Activated gamma-delta T cell (primary cell): ENCODE measurements around the gene NEDD4L.
"Not testable (repeated sequence)": the region's sequence is repeated elsewhere in the genome, so short reads cannot be mapped to it uniquely, and the experiment has no call there.

Experiments used
- DNase-seq: peaks from one replicate; lab custom pipeline; 2025; lab: John Stamatoyannopoulos, UW

The NEDD4L gene

DNA sequence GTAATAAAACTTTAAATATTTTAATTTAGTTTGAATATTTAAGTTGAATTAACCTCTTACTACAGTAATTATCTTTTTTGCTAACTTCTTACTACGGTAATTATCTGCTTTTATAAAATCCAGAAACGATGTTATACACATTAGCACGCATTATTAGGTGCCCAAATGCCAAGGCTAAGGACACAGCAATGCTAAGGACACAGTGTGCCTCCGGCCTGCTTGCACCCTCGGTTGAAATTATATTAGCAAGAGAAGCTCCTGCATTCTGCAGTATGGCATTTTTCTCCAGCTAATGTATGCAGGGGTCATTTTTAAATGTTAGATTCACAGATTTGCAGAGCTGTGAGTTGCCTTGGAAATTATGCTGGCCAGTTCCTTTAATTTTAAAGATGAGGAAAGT is 220.0 kb downstream of the NEDD4L start:
- no peak for DNase-seq

- no peak for DNase-seq
Measured at GRCh38 chr18:58264840-58265239, 220.8 kb downstream of the NEDD4L start.

GRCh38 chr18:58265489-58265888 is 221.5 kb downstream of the NEDD4L start:
- DNase-seq, result not testable (repeated sequence)

- no peak for DNase-seq
Measured at GRCh38 chr18:58266291-58266690, 222.3 kb downstream of the NEDD4L start.

DNA sequence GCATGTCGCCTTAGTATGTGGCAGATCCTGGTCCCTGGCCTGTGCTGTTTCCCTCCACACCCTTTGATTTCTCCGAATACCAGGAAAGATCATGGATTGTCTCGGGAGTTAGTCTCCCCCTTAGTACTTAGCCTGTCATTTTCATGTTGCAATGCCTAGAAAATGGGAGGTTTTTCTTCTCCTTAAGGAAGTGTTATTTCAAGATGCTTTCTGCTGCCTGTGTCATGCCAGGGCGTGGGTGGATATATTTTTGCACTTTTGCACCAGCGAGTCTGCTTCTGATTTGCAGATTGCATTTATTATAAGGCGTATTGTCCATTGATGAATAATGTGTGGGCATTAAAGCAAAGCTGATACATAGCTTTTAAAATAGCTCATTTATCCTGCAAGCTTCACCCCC is 223.5 kb downstream of the NEDD4L start:
- DNase-seq, result no peak

DNA sequence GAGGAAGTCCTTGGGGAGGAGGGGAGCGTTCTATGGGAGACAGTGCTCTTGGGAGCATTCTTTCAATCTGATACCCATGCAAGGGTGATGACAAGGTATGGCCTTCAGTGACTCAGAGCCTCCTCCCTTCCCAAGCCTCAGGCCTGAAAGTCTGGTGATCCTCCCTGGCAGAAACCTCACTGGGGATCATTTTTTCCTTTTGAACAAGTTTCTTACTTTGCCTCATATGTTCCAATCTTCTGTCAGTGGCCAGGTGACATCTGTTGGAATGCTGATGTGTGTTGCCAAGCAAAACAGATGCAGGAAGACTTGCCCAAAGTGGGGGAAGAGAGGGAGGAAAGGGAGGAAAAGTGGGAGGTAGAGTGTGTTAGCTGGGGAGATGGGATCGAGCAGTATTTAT is 224.8 kb downstream of the NEDD4L start:
- no peak for DNase-seq

- DNase-seq, result no peak
Measured at GRCh38 chr18:58269931-58270330, 225.9 kb downstream of the NEDD4L start.

GRCh38 chr18:58270396-58270795 is 226.4 kb downstream of the NEDD4L start:
- DNase-seq, result no peak

- DNase-seq, result no peak
Measured at GRCh38 chr18:58271770-58272169, 227.7 kb downstream of the NEDD4L start.

- no peak for DNase-seq
Measured at GRCh38 chr18:58272209-58272608, 228.2 kb downstream of the NEDD4L start.

DNA sequence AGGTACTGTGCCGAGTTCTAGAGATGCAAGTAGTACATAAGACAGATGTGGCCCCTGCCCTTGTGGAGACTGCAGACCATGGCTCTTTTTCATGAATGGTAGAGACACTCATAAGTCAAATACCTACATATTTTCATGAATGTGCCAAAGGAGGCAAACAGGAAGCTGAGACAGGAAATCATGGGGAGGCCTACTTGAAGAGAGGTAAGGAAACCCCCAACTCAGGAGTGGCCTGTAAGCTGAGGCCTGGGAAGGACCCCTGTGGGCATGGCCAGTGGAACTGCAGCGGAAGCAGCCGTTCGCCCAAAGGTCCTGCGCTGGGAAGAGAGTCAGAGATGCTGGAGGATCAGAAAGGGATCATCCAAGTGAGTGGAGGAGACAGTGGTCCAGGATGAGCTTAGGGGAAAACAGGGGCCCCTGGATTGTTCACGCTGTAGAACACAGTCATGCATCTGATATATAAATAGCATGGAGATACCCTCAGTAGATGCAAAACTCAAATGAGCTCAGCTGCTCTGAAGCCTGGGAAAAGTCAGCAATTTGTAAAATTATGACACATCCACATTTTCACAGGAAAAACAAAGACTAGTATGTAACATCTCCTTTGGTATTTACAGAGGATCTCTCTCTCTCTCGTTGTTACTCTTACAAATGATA is 228.9 kb downstream of the NEDD4L start:
- DNase-seq, result no peak

DNA sequence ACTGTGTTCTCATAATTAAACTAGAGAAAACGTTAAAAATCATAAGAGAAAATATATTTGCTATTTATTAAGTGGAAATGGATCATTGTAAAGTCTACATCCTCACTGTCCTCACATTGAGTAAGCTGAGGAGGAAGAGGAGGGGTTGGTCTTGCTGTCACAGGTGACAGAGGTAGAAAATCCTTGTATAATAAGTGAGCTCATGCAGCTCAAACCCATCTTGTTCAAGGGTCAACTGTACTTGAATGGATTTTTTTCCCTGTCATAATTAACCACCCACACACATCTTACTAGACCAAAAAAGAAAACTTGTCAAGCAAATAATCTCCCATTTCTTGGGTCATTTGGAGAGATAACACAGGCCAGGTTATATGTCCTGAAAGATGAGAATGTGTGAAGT is 231.2 kb downstream of the NEDD4L start:
- DNase-seq, result no peak

DNA sequence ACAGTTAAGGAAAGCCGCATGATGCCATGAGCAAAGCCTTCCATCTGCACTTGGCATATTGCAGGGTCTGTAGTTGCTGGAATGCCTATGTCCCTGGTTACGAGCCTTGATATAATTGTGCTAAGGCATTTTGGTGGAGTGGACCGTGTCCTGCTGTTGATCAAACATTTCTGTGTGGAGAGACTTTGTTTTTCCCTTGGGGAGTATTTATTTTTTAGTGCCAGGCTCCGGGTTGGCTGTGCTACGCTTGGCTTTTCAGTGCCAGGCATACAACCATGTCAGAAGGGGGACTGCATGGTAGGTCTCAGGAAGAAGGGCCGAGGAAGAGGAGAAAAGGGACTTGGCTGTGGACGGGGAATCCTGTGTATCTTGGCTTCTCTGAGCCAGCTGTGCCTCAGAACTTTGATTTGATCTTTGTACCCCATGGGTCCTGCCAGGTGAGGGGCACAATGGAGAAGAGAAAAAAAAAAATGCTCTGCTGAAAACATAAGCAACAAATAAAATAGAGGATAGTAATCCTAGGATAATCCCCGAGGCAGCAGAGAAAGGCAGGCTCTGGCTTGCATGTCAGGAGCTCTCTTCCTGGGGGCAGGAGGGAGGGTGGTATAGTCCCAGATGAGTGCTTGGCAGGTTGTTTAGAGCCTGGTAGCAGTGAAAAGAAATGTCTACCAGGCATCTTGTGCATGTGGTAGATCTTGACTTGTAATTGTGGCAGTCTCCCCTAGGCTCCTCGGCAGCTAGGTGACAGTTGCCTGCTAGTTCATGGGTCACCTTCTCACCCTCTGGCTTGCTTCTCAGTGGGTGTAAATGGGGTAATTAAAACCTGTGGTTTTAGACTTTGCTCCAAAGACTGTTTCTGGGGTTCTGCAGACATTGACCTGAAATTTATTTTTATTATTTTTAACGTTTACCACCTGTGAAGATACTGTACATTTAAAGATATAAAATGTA is 233.0 kb downstream of the NEDD4L start:
- DNase-seq, result no peak

DNA sequence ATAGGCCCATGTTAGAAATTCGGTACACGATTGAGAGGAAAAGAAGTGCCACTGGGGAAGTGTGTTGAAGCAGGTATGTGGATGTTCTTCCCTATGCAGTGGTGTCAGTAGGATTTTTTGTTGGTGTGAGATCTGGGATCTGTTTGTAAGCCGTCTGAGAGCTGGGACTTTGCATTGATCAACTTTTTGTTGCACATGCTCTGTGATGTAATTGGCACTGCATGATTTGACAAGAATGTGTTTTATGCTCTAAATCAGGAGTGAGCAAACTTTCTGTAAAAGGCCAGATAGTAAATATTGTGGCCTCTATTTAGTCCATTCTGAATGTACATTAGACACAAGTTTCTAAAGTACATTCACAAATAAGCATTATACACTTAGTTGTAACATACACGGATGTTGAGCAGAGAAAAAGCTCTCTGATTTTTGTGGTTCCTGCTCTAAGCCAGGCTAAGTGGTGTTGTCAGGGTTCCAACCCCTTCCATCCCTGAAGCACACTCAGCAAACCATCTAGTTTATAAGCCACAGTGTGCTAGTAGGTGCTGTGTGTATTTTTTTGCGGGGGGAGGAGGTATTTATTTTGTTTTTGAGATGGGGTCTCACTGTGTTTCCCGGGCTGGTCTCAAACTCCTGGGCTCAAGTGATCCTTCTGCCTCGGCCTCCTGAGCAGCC is 235.6 kb downstream of the NEDD4L start:
- DNase-seq, result no peak

DNA sequence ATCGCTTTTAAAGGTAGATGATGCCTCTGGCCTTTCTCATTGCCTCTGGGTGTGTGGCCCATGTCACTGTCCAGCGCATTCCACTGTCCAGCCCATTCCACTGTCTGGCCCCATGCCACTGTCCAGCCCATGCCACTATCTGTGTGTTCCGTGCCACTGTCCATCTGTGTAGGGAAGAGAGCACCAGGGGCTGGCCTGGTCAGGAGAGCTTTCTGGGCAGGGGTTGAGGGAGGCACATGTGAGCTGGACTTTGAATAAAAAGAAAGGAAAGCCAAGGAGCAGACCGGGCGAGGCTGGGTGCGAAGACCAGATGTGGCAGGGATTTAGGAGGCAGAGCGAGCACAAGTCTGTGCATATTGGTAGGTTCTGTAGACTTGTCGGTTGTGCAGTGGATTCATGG is 236.2 kb downstream of the NEDD4L start:
- DNase-seq, result no peak

DNA sequence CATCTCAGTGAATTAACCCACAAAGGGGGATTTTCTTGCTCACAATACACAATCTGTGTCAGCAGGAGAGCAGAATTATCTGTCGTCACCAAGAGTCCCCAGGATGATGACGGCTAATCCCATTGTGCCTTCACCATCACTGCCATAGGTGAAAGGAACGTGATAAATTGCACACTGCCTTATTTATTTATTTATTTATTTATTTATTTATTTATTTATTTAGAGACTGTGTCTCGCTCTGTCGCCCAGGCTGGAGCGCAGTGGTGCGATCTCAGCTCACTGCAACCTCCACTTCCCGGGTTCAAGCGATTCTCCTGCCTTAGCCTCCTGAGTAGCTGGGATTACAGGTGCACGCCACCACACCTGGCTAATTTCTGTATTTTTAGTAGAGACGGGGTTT is 238.8 kb downstream of the NEDD4L start:
- not testable (repeated sequence) for DNase-seq

DNA sequence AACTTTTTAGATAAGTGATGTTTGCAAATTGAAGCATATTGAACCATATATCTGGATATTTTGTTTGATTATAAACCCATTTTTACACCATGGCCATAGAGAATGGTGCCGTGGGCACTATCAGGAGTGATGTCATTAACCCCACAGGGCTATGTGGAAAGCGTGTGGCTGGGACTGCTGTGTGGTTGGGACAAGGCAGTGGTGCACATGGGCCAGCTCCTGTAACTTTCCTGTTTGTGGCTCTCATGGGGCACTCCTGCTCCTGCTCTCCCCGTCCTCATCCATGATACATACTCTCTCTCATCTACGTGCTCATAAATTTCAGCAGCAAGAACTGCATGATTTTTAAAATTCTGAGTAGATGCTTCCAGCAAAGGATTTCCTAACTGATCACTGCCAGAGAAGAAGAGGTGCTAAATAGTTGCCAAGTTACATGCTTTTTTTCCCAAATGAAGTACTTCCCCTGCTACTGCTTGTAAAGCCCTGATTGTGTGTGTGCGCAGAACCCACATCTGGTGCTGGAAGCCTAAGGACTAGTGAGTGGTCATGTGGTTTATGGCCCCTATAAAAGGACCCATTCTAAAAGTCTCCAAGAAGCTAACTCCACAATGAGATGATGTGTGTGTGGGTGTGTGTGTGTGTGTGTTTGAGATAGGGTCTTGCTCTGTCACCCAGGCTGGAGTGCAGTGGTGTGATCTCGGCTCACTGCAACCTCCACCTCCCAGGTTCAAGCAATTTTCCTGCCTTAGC is 240.8 kb downstream of the NEDD4L start:
- no peak for DNase-seq

- DNase-seq, result no peak
Measured at GRCh38 chr18:58285449-58286130, 241.6 kb downstream of the NEDD4L start.

GRCh38 chr18:58286632-58287352 is 242.8 kb downstream of the NEDD4L start:
- DNase-seq, result no peak

- DNase-seq, result no peak
Measured at GRCh38 chr18:58287353-58288274, 243.6 kb downstream of the NEDD4L start.
